Renal cortical epithelial cell (primary cell): Measurements from ENCODE around the gene CYP2D6. TPM values are rescaled to one million over a fixed set of nuclear protein-coding genes. Genes with fewer than 3 reads are reported as not detected.
A peak's percentile ranks its signal among the peaks of the same experiment; 100 is the strongest.

ENCODE experiments used
- DNase-seq: peaks from one replicate; pipeline ENCODE4 v3.0.0-alpha.2; 2011; ENCODE audit warnings: low read depth
- total RNA-seq: library from RNA; depleted of rRNA; stranded (reverse); fragments of >200 nt; gene quantifications from 2 replicates; pipeline ENCODE4 v1.2.3, GENCODE V29; 2014

CYP2D6 gene
- total RNA-seq, 1 donor from 2014 or later: 0.89 TPM

DNA sequence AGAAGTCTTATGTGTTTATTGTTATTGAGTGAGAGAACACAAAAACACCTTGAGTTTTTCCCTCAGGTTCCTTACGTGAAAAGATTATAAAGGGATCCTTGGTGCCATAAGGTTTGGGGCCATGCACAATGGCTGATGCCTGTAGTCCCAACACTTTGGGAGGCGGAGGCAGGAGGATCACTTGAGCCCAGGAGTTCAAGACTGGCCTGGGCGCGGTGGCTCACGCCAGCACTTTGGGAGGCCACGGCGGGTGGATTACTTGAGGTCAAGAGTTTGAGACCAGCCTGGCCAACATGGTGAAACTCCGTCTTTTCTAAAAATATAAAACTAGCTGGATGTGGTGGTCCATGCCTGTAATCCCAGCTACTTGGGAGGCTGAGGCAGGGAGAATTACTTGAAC lies 45.7 kb downstream of the CYP2D6 start:
- no peak for DNase-seq

DNA sequence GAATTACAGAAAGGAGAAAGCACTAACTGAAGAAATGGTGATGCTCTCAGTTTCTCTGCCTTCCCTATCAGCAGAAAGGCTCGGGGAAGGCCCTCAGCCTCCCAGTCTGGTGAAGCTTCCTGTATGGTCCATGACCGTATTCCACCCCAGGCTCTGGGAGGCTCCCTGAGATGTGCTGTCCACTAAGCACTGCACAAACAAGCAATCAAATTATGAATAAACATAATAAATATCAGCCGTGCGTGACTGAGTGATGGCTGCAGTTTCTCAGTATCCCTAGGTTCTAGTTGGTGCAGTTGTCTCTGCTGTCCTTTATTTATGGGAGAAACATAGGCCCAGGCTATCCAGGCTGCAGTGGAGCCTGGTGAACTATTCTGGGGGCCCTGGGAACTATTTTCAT lies 47.5 kb downstream of the CYP2D6 start:
- no peak for DNase-seq

DNA sequence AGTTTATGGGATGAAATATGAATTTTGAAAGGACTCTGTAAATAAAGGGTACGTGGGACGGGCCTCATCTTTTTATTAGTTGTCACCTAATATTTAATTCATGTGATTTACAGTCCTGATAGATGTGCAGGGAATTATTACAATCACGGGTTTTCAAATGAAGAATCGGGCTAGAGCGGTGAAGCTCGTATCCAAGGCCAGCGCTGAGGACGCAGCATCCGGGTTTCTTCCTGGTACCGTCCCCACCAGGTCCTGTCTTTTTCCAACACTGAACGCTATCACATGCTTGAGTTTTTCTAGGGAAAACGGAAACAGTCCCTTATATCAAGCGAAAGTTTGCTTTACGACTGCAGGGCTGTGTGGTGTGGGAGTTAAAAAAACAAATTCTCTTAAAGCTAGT lies 50.3 kb downstream of the CYP2D6 start:
- DNase-seq: peak; percentile 26

DNA sequence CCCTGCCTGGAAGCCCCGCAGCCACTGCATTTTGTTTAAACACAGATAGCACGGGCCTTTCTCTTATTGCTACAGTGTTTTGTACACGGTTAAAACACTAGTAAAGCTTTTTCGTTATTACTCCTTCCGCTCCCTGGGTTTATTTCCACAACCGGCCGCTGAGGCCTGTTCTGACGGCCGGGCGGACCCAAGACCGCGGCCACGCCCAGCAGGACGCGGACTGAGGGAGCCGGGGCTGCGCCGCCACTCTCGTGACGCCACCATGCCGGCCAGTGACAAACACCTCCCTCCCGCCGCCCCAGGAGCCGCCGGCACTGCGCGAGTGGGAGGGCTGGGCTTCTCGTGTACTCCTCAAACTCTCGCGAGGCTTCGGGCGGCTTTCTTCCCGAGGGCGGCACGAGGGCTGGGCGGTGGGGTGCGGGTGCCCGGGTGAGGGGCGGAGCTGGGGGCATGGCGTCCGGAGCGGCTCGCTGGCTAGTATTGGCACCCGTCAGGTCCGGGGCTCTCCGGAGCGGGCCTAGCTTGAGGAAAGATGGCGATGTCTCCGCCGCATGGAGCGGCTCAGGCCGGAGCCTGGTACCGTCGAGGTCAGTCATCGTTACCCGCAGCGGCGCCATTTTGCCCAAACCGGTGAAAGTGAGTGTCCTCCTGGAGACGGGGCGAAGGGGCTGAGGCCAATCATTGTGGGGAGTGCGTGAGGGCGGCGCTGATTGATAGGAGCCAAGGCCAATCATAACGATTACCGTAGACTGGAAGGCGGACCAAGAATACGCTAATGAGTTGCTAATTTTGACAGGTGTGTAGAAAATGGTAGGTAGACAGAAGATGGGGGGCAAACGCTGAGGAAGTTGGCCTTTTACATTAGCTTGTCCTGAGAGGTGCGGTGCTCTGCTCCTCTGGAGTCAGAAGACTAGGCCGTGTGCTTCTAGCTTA lies 51.0 kb downstream of the CYP2D6 start, which contains the start of gene SMDT1:
SMDT1 (plus strand) TSS at position 382 of the 933 bp plus-strand sequence; CDS start at position 451, 69 bp downstream.
- peak; percentile 94 for DNase-seq

DNA sequence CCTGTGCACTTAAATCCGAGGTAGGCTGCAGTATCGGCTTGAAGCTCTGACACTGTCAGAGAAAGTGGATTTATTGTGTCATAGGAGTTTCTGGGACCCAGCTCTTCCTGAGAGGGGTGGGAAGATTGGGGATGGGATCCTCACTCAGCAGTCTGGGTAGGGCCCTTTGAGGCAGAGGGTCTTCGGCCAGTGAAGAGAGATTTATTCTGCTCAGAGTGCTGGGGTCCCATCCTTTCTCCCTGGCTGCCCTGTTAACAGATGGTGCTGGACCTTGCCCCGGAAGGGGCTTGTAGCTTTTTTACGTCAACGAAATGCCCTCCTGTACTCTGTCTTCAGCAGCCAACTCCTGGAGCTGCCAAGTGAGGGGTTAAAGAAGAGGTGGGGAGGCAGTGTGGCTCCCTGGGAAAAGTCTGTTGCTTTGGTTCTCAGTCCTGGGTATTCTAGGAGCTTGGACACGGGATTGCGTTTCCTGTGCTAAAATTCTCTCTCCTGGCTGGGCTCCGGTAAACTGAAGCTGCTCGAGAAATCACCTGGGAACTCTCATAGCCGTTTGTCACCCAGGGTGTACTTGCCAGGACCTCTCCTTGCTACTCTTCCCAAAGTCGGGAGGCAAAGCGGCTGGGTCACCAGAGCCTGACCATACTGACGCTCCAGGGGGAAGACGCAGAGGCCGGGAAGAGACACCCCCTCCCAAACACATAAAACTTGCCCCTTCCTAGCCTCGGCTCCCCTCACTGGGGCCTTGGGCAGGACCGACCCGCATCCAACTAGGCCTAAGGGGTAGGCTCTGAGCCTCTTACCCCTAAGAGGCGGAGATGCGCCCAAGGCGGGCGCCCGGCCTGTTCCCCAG lies 51.9 kb downstream of the CYP2D6 start:
- no peak for DNase-seq

DNA sequence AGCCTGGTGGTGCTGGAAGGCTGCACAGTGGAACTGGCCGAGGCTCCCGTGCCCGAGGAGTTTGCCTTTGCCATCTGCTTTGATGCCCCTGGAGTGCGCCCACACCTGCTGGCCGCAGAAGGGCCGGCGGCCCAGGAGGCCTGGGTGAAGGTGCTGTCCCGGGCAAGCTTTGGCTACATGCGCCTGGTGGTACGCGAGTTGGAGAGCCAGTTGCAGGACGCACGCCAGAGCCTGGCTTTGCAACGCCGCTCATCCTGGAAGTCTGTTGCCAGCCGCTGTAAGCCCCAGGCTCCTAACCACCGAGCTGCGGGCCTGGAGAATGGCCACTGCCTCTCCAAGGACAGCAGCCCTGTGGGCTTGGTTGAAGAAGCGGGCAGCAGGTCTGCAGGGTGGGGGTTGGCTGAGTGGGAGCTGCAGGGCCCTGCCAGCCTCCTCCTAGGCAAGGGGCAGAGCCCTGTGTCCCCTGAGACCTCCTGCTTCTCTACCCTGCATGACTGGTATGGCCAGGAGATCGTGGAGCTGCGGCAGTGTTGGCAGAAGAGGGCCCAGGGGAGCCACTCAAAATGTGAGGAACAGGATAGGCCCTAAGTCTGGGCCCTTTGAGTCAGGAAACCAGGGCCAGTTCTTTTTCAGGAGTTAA lies 53.0 kb downstream of the CYP2D6 start:
- no peak for DNase-seq

DNA sequence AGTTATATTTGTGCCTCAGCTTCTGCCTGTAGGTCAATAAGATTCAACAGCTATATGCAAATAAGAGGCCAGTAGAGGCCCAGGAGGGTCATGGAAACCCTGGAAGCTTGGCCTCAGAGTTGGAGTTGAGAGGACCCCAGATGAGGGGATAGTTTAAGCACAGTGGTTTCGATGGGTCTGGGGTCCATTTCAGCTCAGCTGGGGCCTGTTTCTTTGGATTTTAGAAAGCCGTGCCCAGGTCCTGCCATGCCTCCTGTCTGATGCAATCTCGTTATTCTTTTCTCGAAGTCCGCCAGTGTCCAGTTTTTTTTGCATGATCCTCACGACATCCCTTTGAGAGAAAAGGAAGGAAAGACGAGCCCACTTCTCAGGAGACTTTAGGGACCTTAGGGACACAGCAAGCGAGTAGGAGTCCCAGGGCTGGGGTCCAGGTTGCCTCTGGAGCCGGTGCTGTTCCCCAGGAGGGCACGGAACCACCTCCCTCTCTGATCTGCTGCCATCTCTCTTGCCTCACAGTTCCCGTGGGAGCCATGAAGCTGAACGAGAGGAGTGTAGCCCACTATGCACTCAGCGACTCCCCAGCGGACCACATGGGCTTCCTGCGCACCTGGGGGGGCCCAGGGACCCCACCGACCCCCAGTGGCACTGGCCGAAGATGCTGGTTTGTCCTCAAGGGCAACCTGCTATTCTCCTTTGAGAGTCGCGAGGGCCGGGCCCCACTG lies 53.7 kb downstream of the CYP2D6 start:
- no peak for DNase-seq

Other genes with a start within 250 kb of the CYP2D6 start
- gene SHISA8, start 215.7 kb downstream of the CYP2D6 start, total RNA-seq: not detected in 2 replicates
- 0.15 and 0.17 TPM in 2 replicates for gene TNFRSF13C, start 204.0 kb downstream of the CYP2D6 start, total RNA-seq
- gene CENPM, start 183.7 kb downstream of the CYP2D6 start, total RNA-seq: 1.8 and 10.8 TPM in 2 replicates
- gene SEPTIN3, start 161.4 kb downstream of the CYP2D6 start, total RNA-seq: 0.05 and 0.35 TPM in 2 replicates
- 0.17 and 1.1 TPM in 2 replicates for gene WBP2NL, start 132.0 kb downstream of the CYP2D6 start, total RNA-seq
- gene NAGA, start 60.0 kb downstream of the CYP2D6 start, total RNA-seq: 31.4 TPM in 2 replicates
- 9.3 and 9.6 TPM in 2 replicates for gene PHETA2, start 56.6 kb downstream of the CYP2D6 start, total RNA-seq
- 1.7 and 4.5 TPM in 2 replicates for gene SMDT1, start 51.1 kb downstream of the CYP2D6 start, total RNA-seq
- 36.5 and 76.1 TPM in 2 replicates for gene NDUFA6, start 40.0 kb downstream of the CYP2D6 start, total RNA-seq
- gene TCF20, start 139.8 kb upstream of the CYP2D6 start, total RNA-seq: 23.3 and 44.0 TPM in 2 replicates